GM13977 (cell line): ENCODE results near the gene DNLZ.

Experiments
- DNase-seq: peaks from one replicate; pipeline ENCODE4 v3.0.0; 2012; ENCODE audit warnings: low spot score
- in situ Hi-C: fragments of 300-500 bp; cut with MboI; formaldehyde crosslinking; loops from one replicate; pipeline ENCODE4 v1.12.0; 2022; ENCODE audit warnings: low sequenced_read_pairs, low pct_unique_long_range_greater_than_20kb, mixed read lengths, inconsistent platforms; ENCODE audit not compliant: unreplicated experiment
- TF ChIP-seq, protein P1 (sequence below): IDR thresholded peaks from 2 replicates; pipeline ENCODE4 v1.5.1; 2012; ENCODE audit warnings: mild to moderate bottlenecking, control low read depth; ENCODE audit not compliant: insufficient read depth; ENCODE audit errors: extremely low read depth, missing control alignments

The DNLZ gene

DNA sequence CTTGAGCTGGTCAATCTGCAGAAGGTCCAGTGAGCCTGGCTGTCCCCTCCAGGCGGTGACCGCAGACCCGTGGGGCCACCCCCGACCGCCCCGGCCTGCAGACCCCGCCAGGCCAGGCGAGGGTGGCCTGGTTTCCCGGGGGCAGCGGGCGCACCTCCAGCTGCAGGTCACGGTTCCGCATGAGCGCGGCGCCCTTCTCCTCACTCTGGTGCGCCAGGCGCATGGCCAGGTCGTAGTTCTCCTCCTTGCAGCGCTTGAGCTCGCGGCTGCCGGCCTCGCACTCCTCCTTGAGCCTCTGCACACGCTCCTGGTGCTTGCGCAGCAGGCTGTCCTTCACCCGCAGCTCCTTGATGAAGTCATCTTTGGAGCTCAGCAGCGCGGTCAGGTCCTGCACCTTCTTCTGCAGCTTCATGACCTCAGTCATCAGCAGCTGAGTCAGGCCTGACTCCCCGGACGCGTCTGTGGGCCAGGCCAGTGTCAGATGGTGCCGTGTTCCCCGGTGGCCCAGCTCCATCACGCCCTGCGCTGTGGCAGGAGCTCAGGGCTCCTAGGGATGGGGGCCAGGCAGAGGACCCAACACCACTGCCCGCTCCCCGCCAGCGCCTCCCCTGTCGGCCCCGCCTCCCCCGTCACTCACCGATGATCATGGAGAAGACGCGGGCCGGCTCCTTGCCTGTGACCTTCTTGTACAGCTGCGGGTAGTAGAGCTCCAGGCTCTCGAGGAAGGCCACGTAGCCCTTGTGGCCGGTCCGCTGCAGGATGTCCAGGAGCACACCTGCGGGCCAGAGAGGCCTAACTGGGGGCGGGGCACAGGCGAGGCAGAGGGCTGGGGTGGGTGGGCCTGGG, 7.4 kb upstream of the DNLZ start:
- TF ChIP-seq, protein P1, sequence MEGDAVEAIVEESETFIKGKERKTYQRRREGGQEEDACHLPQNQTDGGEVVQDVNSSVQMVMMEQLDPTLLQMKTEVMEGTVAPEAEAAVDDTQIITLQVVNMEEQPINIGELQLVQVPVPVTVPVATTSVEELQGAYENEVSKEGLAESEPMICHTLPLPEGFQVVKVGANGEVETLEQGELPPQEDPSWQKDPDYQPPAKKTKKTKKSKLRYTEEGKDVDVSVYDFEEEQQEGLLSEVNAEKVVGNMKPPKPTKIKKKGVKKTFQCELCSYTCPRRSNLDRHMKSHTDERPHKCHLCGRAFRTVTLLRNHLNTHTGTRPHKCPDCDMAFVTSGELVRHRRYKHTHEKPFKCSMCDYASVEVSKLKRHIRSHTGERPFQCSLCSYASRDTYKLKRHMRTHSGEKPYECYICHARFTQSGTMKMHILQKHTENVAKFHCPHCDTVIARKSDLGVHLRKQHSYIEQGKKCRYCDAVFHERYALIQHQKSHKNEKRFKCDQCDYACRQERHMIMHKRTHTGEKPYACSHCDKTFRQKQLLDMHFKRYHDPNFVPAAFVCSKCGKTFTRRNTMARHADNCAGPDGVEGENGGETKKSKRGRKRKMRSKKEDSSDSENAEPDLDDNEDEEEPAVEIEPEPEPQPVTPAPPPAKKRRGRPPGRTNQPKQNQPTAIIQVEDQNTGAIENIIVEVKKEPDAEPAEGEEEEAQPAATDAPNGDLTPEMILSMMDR = no peak
- no peak for DNase-seq
- in situ Hi-C loops = no loop called here

DNA sequence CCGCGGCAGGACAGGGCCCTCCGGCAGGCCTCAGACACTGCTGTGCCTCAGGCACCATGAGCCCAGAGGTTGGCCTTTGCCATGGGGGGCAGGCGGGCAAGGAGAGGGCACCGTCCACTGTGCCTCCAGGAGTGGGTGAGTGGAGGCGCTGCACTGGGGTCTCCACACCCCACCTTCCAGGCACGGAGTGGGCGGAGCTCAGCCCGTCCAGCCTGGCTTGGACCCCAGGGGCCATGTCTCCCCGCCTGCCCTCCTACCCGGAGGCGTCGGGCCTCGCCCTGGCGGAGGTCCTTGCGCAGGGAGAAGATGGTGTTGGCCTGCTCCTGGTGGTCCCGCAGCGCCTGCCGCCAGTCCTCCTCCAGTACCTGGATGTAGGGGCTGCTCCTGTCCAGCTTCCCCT, 6.5 kb upstream of the DNLZ start:
- TF ChIP-seq, protein P1 = no peak
- DNase-seq = no peak
- in situ Hi-C loops = no loop called here

DNA sequence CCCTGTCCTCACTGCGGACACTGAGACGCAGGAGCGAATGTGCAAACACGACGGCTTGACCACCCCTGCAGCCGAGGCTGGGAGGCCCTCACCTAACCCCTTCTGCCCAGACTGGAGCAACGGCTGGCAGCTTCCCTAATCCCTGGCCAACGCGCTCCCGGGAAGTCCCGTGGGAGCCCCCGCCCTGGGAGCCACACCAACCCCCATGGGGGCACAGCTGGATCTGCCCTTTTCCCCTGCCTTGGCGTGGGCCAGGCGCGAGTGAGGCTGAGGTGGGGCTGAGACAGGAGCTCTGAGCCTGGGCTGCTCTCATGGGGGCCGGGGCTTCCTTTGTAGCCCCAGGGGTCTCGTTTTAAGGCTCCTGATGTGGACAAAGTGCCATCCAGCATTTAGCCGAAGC, 4.6 kb upstream of the DNLZ start:
- in situ Hi-C loops = no loop called here
- no peak for DNase-seq
- TF ChIP-seq, protein P1 = no peak

DNA sequence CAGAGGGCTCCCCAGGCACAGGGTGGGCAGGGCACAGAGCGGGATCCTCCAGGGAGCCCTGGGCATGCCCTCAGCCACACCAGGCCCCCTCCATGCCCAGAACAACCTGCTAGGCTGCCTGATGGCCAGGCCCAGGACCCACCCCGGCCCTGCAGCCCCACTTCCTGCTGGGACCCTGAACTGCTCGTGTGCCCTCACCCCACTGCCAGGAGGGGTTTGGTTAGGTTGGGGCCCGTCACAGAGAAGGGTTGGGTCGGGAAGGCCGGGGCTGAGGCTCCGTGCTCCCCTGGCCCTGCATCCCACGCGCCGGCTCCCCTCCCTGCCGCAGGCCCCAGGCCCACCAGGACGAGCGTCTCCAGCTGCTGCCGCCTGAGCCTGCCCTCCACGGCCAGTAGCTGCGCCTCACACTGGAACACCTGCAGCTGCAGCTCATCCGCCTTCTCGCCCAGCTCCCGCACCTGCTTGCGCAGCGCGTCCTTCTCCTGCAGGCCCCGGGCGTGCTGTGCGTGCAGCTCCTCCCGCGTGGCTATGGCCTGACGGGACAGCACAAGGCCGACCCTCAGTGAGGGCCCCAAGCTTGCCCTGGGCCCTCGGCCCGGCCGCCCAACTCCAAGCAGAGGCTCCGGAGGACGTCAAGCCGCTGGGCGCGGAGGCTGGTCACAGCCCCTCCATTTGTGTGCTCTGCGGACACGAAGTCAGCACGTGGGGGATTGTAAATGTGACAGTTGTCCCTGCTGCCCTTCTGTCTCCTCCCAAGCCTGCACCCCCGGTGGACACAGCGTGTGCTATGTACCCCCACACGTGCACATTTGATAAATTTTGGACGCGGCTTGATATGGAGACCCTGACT, 4.0 kb upstream of the DNLZ start:
- in situ Hi-C loops = no loop called here
- TF ChIP-seq, protein P1 = no peak
- DNase-seq = no peak

DNA sequence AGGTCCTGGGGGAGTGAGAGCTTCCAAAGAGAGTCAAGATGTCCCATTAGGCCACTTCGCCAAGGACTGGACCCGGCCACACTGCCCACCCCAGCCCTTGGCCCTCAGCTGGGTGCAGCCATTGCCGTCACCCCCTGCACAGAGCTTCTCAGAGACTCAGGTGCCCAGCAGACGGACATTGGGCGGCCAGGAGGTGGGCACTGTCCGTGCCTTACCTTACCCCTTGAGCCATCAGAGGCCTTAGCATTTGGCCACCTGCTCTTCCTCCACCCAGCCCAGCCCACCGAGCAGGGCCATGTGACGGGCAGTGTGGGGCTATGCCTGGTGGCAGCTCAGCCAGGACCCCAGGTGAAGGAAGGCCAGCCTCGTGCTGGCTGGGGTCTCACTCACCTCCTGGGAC, 3.3 kb upstream of the DNLZ start:
- DNase-seq = no peak
- TF ChIP-seq, protein P1 = no peak
- in situ Hi-C loops = no loop called here

DNA sequence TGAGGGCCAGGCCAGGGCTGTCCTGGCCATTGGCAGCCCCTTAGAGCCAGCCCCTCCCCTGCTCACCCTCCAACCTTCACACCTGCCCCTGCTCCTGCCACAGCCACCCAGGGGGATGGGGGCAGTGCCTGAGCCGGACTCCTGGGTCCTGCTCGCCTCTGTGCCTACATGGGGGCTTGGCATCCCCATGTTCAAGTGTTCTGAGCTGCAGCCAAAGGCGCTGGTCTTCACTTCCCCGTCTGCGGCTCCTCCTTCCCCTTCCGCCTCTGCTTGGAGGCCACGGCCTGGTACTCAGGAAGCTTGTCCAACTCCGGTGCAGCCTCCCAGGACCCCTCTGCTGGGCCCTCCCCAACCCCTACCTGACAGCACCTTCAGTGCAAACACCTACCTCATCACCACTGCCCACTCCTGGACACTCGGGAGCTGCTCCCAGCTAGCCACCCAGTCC, 2.3 kb upstream of the DNLZ start:
- TF ChIP-seq, protein P1 = no peak
- DNase-seq = no peak
- in situ Hi-C loops = no loop called here
